ENCODE measurements around the gene CCKAR.

The CCKAR gene

GRCh38 chr4:26525136-26525770, 35.0 kb upstream of the CCKAR start:
- H3K4me3 ChIP-seq (replicated peaks; ENCODE audit: low read depth, low read length), result no peak overlapping the region
- DNase-seq (ENCODE audit: low read depth), result peak; percentile 17
- no peak for TF ChIP-seq CTCF (IDR thresholded peaks at IDR 0.05; ENCODE audit: low read length, missing control alignments)

- TF ChIP-seq CTCF (IDR thresholded peaks at IDR 0.05; ENCODE audit: low read length, missing control alignments), result no peak
- DNase-seq (ENCODE audit: low read depth), result no peak
- no peak overlapping the region for H3K4me3 ChIP-seq (replicated peaks; ENCODE audit: low read depth, low read length)
Observed at GRCh38 chr4:26524011-26524410, 33.7 kb upstream of the CCKAR start.

- no peak overlapping the region for H3K4me3 ChIP-seq (replicated peaks; ENCODE audit: low read depth, low read length)
- no peak for TF ChIP-seq CTCF (IDR thresholded peaks at IDR 0.05; ENCODE audit: low read length, missing control alignments)
- peak; percentile 4 for DNase-seq (ENCODE audit: low read depth)
Observed at GRCh38 chr4:26522478-26522877, 32.2 kb upstream of the CCKAR start.

- DNase-seq (ENCODE audit: low read depth), result no peak
- no peak for TF ChIP-seq CTCF (IDR thresholded peaks at IDR 0.05; ENCODE audit: low read length, missing control alignments)
- H3K4me3 ChIP-seq (replicated peaks; ENCODE audit: low read depth, low read length), result no peak overlapping the region
Observed at GRCh38 chr4:26520728-26521450, 30.6 kb upstream of the CCKAR start.

GRCh38 chr4:26515936-26516335, 25.7 kb upstream of the CCKAR start:
- no peak for DNase-seq (ENCODE audit: low read depth)
- H3K4me3 ChIP-seq (replicated peaks; ENCODE audit: low read depth, low read length), result no peak overlapping the region
- no peak for TF ChIP-seq CTCF (IDR thresholded peaks at IDR 0.05; ENCODE audit: low read length, missing control alignments)

GRCh38 chr4:26510334-26510964, 20.2 kb upstream of the CCKAR start:
- no peak overlapping the region for H3K4me3 ChIP-seq (replicated peaks; ENCODE audit: low read depth, low read length)
- no peak for TF ChIP-seq CTCF (IDR thresholded peaks at IDR 0.05; ENCODE audit: low read length, missing control alignments)
- DNase-seq (ENCODE audit: low read depth), result no peak
